HUES6 (cell line): ENCODE results near the gene ANKMY1.
A peak's percentile ranks its signal among the peaks of the same experiment; 100 is the strongest.

Experiments used
- H3K27ac ChIP-seq: 2 replicates; pipeline ENCODE4 v1.7.0; 2013; ENCODE audit warnings: low read depth, mild to moderate bottlenecking, low read length, inconsistent platforms
- H3K27me3 ChIP-seq: 2 replicates; pipeline ENCODE4 v1.6.1; 2013; ENCODE audit warnings: low read length; ENCODE audit not compliant: control insufficient read depth, insufficient read depth
- H3K36me3 ChIP-seq: 2 replicates; pipeline ENCODE4 v1.6.1; 2013; ENCODE audit warnings: low read length; ENCODE audit not compliant: control insufficient read depth, insufficient read depth
- H3K4me1 ChIP-seq: 2 replicates; pipeline ENCODE4 v1.6.1; 2013; ENCODE audit warnings: low read length; ENCODE audit not compliant: control insufficient read depth, insufficient read depth
- H3K4me3 ChIP-seq: 2 replicates; pipeline ENCODE4 v1.5.1; 2013; ENCODE audit warnings: low read depth, low read length
- H3K9ac ChIP-seq: one replicate; pipeline ENCODE4 v1.6.1; 2013; ENCODE audit warnings: mild to moderate bottlenecking, low read length
- H3K9me3 ChIP-seq: 2 replicates; pipeline ENCODE4 v1.6.1; 2013; ENCODE audit warnings: low read depth, low read length; ENCODE audit not compliant: control insufficient read depth, insufficient read depth

ANKMY1 gene

DNA sequence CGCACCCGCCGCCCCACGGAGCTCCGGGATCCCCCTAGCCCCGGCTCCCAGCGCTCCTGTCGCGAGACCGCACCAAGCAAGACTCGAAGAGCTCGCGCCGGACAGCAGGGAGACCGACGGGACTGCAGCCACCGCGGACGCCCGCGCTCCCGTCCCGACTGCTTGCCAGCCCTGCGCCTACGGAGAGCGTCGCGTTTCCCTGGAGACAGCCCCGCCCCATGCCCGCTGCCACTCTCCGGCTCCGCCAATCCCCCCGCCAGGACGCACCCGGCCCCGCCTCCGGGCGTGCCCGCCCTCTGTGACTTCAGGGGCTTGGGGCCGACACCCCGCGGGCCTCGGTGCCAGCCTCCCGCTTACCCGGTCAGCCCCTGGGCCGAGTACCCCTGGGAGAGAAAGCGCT lies at the start of gene ANKMY1:
ANKMY1 (minus strand) TSS at position 181 of the 400 bp plus-strand sequence. CDS start 653 bp downstream, outside the sequence.
- no peaks in the 10 kb centered on the region for H3K9me3 ChIP-seq
- 0 out of 2 replicates have a peak, but pooled peaks cover 5% of the 10 kb centered on the region for H3K36me3 ChIP-seq
- H3K27ac ChIP-seq: no peak within 1 kb of the TSS
- peak within 1 kb of the TSS; percentile 50 for H3K4me3 ChIP-seq
- H3K9ac ChIP-seq: peak within 1 kb of the TSS; percentile 34
- H3K27me3 ChIP-seq: peaks cover 26% of the 10 kb centered on the region
- peaks cover 20% of the 10 kb centered on the region for H3K4me1 ChIP-seq

GRCh38 chr2:240605867-240606743 lies 48.3 kb upstream of the ANKMY1 start:
- H3K27me3 ChIP-seq: no peaks in the 10 kb centered on the region
- H3K36me3 ChIP-seq: peaks cover 2% of the 10 kb centered on the region; the same call in 1 of the 2 replicates
- H3K4me3 ChIP-seq: no peak overlapping the region
- H3K4me1 ChIP-seq: peaks cover 5% of the 10 kb centered on the region; the same call in 1 of the 2 replicates
- no peaks in the 10 kb centered on the region for H3K9me3 ChIP-seq
- H3K27ac ChIP-seq: no peak overlapping the region
- H3K9ac ChIP-seq: no peak overlapping the region

- H3K36me3 ChIP-seq: peaks cover 5% of the 10 kb centered on the region
- H3K27me3 ChIP-seq: no peaks in the 10 kb centered on the region
- peaks cover 5% of the 10 kb centered on the region; the same call in 1 of the 2 replicates for H3K4me1 ChIP-seq
- no peaks in the 10 kb centered on the region for H3K9me3 ChIP-seq
- no peak overlapping the region for H3K9ac ChIP-seq
- H3K27ac ChIP-seq: no peak overlapping the region
- no peak overlapping the region for H3K4me3 ChIP-seq
These were observed 47.3 kb upstream of the ANKMY1 start for GRCh38 chr2:240604939-240605716.

GRCh38 chr2:240604291-240604938 lies 46.6 kb upstream of the ANKMY1 start:
- H3K36me3 ChIP-seq: peaks cover 10% of the 10 kb centered on the region
- H3K27ac ChIP-seq: no peak overlapping the region
- H3K4me3 ChIP-seq: no peak overlapping the region
- H3K9ac ChIP-seq: no peak overlapping the region
- peaks cover 5% of the 10 kb centered on the region; the same call in 1 of the 2 replicates for H3K4me1 ChIP-seq
- no peaks in the 10 kb centered on the region for H3K27me3 ChIP-seq
- H3K9me3 ChIP-seq: no peaks in the 10 kb centered on the region

DNA sequence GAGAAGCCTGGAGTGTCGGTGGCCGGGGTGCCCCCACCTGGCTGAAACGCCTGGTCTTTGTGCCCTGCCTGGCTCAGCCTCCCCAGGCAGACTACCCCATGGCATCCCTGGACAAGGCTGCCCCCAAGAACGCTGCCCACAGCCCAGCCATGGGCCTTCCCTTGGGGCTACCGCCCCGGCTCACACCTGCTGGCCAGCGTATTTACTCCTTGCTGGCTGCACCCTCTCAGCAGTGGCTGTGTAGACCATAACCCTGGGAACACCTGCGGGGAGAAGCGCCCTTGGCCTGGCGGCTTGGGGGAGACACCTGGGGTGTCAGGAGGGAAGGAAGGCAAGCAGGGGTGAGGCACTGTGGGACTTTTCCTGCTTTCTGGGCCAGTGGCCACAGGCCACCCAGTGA lies 46.1 kb upstream of the ANKMY1 start:
- H3K9ac ChIP-seq: no peak overlapping the region

DNA sequence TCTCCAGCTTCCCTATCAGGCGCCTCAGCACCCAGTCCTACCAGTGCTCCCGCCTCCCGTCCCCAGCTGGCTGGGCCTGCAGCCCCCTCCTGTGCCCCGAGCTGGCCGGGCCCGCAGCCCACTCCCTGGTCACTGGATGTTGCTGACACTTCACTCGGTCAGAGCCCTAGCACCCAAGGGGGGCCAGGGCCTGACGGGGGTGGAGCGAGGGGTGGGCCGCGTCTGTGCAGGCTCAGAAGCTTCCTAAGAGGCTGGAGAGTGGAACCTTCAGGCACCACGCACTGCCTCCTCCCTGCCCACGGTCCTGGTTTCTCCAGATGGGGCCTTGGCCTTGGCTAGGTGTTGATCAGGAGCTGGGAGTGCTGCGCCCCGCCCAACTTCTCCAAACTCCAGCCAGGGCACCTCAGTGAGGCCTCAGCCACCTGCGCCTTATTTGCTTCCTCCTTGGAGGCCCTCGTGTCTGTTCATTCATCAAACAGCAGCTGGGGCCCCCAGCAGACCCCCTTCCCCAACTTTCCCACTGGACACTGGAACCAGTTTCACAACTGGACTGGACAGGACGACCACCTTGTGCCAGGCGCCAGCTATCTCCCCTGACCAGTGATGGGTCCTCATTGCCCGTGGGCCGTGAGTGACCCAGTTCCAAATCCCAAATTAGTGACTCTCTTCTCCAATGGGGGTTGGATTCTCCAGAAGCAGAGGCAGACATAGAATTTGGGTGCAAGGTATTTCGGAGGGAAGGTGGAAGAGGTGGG lies 45.5 kb upstream of the ANKMY1 start:
- Histone ChIP-seq H3K4me3 (no peak overlapping the region), H3K4me1 (peaks cover 5% of the 10 kb centered on the region; the same call in 1 of the 2 replicates), H3K27me3 (no peaks in the 10 kb centered on the region), H3K27ac (no peak overlapping the region), H3K36me3 (peaks cover 19% of the 10 kb centered on the region), H3K9me3 (no peaks in the 10 kb centered on the region), H3K9ac (no peak overlapping the region)

More for the DNA sequence above, 46.1 kb upstream of the ANKMY1 start:
- peaks cover 5% of the 10 kb centered on the region; the same call in 1 of the 2 replicates for H3K4me1 ChIP-seq
- peaks cover 14% of the 10 kb centered on the region for H3K36me3 ChIP-seq
- H3K4me3 ChIP-seq: no peak overlapping the region
- H3K9me3 ChIP-seq: no peaks in the 10 kb centered on the region
- no peak overlapping the region for H3K27ac ChIP-seq
- no peaks in the 10 kb centered on the region for H3K27me3 ChIP-seq

- H3K4me3 ChIP-seq: no peak overlapping the region
- H3K27ac ChIP-seq: no peak overlapping the region
- no peak overlapping the region for H3K9ac ChIP-seq
- no peaks in the 10 kb centered on the region for H3K9me3 ChIP-seq
- H3K27me3 ChIP-seq: no peaks in the 10 kb centered on the region
- peaks cover 26% of the 10 kb centered on the region for H3K36me3 ChIP-seq
- peaks cover 5% of the 10 kb centered on the region; the same call in 1 of the 2 replicates for H3K4me1 ChIP-seq
These were observed 44.7 kb upstream of the ANKMY1 start for GRCh38 chr2:240602266-240603050.

GRCh38 chr2:240601831-240602160 lies 44.0 kb upstream of the ANKMY1 start:
- Histone ChIP-seq H3K27ac (no peak overlapping the region), H3K9ac (no peak overlapping the region), H3K36me3 (peaks cover 32% of the 10 kb centered on the region), H3K9me3 (no peaks in the 10 kb centered on the region), H3K4me1 (peaks cover 5% of the 10 kb centered on the region; the same call in 1 of the 2 replicates), H3K27me3 (no peaks in the 10 kb centered on the region), H3K4me3 (no peak overlapping the region)

- Histone ChIP-seq H3K9me3 (no peaks in the 10 kb centered on the region), H3K4me1 (peaks cover 5% of the 10 kb centered on the region; the same call in 1 of the 2 replicates), H3K36me3 (peaks cover 36% of the 10 kb centered on the region), H3K9ac (no peak overlapping the region), H3K4me3 (no peak overlapping the region), H3K27me3 (no peaks in the 10 kb centered on the region), H3K27ac (no peak overlapping the region)
These were observed 43.5 kb upstream of the ANKMY1 start for GRCh38 chr2:240601061-240601830.
